GDM1 (cell line): ENCODE results near the gene GABBR2.
A peak's percentile ranks its signal among the peaks of the same experiment; 100 is the strongest.

Source experiments
- DNase-seq: peaks from one replicate; lab custom pipeline; 2025; lab: John Stamatoyannopoulos, UW

GABBR2 gene

GRCh38 chr9:98256756-98257155 is 452.0 kb downstream of the GABBR2 start:
- DNase-seq, result no peak

DNA sequence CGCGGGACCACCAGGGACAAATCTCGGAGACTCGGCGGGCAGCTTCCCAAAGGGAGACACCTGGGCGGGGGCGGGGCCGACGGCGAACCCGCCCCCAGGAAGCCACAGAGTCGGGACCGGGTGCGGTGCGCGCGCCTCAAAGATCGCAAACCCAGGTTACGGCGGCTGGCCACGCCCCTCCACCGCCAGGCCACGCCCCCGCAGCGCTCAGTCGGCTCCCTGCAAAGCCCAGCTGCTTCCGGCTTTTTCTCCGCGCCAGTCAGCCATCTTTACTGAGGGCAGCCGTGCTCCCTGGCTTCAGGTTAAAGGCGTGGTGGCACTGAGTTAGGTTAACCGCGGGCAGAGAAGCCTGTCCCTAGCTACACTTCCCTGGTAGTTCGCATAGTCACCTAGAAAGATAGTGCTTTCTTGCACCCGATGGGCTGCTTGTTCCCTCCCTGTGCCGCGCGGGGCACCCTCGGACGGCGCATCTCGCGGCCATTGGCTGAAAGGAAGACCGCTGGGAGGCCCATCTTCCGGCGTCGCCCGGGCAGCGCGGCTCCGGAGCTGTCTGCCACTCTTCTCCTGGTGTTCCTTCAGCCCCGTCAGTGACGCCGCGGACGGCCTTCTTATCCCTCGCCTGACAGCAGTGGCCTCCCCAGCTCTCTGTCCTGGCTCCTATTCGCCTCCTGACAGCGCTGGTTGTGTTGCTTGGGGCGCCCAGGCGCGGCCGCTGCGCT is 453.0 kb downstream of the GABBR2 start, which contains the start of gene TBC1D2:
Gene TBC1D2 (minus strand): TSS at position 72 of the 719 bp plus-strand sequence. CDS start 108 bp downstream, outside the sequence.
- peak; percentile 93 for DNase-seq

GRCh38 chr9:98255061-98255577 is 453.6 kb downstream of the GABBR2 start:
- no peak for DNase-seq

DNA sequence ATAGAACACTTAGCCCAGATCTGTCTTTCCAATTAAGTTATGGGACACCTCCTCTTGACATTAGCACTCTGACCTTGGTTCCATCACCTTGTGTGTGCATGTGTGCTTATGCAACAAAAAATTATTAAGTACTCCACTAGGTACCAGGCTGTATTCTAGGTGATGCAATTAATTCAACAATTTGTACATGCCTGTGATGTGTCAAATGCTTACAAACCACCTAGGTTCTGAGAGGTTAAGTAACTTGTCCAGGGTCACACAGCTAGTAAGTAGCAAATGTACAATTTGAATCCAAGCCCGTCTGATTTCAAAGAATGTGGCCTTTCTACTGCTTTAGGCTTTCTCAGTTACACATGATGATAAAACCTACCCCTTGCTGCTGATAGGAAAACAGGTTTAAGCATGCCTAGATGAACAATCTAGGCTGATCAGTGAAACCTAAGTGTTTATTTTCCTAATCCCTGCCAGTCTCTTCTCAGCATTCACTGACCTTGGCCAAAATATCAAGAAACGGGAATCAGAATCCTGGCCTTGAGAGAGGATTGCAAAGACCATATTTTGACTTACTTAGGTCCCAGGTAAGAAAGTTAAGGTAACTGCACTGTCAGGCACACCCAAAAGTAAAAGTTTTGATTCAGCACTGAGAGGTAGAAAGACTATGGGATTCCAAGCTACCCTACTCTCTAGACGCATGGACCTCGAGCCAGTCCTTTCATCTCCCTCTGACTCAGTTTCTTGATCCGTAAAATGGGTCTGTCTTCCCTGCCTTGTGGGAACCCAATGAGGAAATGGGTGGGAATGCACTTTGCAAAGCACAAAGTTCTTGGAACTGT is 454.3 kb downstream of the GABBR2 start:
- DNase-seq, result no peak

DNA sequence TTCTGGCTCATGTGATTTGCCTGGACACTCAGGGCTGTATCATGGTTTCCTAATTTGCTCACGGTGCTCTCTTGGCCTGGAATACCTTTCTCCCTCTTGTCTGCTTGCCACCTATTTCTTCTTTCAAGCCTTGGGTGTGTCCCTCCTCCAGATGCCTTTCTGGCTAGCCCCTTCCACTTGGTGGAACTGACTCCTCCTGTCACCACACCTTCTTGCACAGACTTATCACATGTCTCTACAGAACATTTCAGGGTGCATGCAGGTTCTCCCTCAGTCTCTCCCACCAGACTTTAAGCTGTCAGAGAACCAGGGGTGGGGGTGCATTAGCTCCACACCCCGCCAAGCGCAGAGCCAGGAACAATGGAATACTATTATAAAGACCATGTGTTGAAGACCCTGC is 455.2 kb downstream of the GABBR2 start:
- DNase-seq, result no peak

DNA sequence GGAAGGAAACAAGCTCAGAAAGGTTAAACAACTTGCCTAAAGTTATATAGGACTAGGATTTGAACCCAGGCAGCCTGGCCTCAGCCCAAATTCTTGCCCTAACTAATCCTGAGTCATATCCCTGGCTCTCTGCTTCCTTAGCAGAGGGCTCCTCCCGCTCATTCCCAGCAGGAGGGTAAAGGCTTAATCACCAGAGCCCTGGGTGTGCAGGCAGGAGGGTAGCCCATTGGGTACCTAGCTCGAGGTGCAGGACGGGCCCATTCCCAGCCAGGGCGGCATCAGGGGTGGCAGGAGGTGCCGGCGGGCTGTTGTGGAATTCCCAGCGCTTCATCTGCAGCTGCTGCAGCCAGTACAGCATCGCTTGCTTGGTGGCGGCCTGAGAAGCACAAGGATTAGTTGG is 457.2 kb downstream of the GABBR2 start:
- no peak for DNase-seq

- no peak for DNase-seq
Measured at GRCh38 chr9:98249771-98250170, 459.0 kb downstream of the GABBR2 start.

DNA sequence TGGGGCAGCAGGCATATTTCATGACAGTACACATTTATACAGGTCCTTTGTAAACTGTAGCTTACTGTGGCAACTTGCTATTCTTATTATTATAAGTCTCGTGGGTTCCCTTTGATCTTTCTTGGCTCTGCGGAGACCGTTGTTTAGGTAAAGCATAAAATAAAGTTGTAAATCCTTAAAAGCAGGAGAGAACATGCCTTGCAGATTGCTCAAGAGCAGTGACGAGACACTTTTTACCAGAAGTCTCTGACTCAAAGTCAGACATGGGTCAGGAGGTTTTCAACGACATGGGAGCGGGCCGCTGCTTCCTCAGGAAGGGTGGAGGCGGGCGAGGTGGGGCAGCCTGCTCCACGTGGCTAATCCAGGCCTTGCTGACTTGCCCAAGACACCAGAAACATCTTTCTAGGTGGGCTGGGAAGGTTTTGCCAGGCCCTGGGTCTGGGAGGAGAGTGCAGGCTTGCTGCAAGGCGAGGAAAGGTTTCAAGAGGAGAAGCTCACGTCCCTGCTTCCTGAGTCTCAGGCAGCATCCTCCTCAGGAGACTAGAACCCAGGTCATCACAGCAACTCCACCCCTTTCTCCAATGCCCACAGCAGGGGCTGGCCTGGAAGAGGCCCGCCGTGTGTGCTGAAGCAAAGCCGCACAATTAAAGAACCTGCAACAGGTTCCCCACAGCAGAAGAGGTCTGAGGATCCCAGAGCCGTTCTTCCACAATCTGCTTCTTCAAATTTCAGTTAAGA is 459.8 kb downstream of the GABBR2 start:
- peak; percentile 82 for DNase-seq

DNA sequence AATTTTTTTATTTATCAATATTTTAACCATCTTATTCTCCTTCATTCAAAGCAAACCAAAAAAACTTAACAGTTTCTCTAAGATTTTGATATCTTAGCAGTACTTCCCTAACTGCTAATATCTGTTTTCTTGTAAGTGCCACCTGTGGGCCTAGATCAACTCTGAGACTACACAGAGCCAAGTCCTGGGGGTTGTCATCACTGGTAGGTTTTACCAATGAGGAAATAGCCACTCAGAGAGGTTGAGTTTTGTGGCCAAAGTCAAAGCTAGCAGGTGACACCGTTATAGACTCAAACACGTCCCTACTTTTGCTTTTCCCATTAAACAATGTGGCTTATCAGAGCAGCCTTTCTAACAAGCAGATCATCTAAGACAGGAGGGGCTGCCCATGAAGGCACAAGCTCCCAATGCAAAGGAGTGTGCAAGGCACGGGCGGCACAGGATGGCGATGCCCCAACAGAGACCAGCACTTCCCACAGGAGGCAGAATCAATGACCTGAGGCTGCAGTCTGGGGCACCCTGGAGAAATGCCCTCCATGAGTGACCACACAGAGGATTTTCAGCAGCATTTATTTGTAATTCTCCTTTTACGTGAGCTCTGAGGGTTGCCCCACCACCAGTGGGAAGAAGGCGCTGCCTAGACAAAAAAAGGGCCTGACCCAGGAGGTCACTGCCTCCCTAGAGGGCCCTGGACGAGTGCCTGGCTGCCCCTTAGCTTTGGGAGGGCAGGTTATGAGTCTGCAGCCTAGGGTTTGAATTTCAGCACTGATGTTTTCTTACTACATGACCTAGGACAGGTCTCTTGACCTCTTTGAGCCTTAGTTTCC is 460.7 kb downstream of the GABBR2 start:
- DNase-seq, result no peak

DNA sequence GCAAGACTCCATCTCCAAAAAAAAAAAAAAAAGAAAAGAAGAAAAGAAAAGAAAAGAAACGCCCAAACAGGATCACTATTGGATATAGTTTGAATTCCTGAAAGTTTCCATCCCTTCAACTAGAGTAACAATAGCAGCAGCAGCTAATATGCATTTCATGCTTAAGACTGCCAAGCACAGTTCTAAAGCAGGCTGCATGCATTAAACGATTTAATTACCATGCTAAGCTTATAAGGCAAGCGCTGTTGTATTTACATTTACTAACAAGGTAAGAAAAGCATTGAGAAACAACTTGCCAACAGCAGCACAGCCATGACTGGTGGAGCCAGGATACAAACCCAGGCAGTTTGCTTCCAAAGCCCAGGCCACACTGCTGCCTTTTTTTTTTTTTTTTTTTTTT is 466.3 kb downstream of the GABBR2 start:
- DNase-seq, result no peak

- DNase-seq, result peak; percentile 44
Measured at GRCh38 chr9:98241357-98242300, 467.1 kb downstream of the GABBR2 start.

GRCh38 chr9:98240475-98240874 is 468.3 kb downstream of the GABBR2 start:
- no peak for DNase-seq
